Astrocyte (in vitro differentiated cells and primary cell): ENCODE data around the gene COX7B.
"Not testable (repeated sequence)": the region's sequence is repeated elsewhere in the genome, so short reads cannot be mapped to it uniquely, and the experiment has no call there.

Experiments
- EZH2 ChIP-seq: IDR thresholded peaks from 2 replicates; pipeline ENCODE4 v1.6.1; 2012; ENCODE audit warnings: mild to moderate bottlenecking, low read length, inconsistent platforms; ENCODE audit not compliant: insufficient read depth
- TF ChIP-seq, protein P1 (sequence below): IDR thresholded peaks from 2 replicates; pipeline ENCODE4 v1.5.1; 2011; ENCODE audit warnings: low read depth, mild to moderate bottlenecking, inconsistent platforms, low read length, moderate library complexity; ENCODE audit not compliant: insufficient read depth

- TF ChIP-seq EZH2: not testable (repeated sequence)
- TF ChIP-seq, protein P1, sequence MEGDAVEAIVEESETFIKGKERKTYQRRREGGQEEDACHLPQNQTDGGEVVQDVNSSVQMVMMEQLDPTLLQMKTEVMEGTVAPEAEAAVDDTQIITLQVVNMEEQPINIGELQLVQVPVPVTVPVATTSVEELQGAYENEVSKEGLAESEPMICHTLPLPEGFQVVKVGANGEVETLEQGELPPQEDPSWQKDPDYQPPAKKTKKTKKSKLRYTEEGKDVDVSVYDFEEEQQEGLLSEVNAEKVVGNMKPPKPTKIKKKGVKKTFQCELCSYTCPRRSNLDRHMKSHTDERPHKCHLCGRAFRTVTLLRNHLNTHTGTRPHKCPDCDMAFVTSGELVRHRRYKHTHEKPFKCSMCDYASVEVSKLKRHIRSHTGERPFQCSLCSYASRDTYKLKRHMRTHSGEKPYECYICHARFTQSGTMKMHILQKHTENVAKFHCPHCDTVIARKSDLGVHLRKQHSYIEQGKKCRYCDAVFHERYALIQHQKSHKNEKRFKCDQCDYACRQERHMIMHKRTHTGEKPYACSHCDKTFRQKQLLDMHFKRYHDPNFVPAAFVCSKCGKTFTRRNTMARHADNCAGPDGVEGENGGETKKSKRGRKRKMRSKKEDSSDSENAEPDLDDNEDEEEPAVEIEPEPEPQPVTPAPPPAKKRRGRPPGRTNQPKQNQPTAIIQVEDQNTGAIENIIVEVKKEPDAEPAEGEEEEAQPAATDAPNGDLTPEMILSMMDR: not testable (repeated sequence)
These were observed 17.9 kb upstream of the COX7B start for GRCh38 chrX:77881418-77881817.
